GM19239 (cell line): ENCODE measurements around the gene SUPT20H.

Experiments
- DNase-seq: peaks from one replicate; pipeline ENCODE4 v3.0.0; 2011; ENCODE audit warnings: low spot score; ENCODE audit not compliant: insufficient read length
- FAIRE-seq: peaks from 2 replicates; lab custom pipeline; 2011; peaks lifted over from hg19 to GRCh38; lab: Jason Lieb, UNC

Gene SUPT20H

GRCh38 chr13:37011002-37011401 lies 48.5 kb downstream of the SUPT20H start:
- no peak for FAIRE-seq
- no peak for DNase-seq

GRCh38 chr13:37010424-37010823 lies 49.1 kb downstream of the SUPT20H start:
- DNase-seq (no peak), FAIRE-seq (no peak)

- FAIRE-seq, result peak; percentile 79
Observed at GRCh38 chr13:37009692-37010091, 49.8 kb downstream of the SUPT20H start.

GRCh38 chr13:37001921-37002250 lies 57.6 kb downstream of the SUPT20H start:
- DNase-seq (no peak), FAIRE-seq (no peak)

More at GRCh38 chr13:37009692-37010091, 49.8 kb downstream of the SUPT20H start:
- DNase-seq, result no peak

- peak; percentile 78 for FAIRE-seq
- DNase-seq, result peak; percentile 59
Observed at GRCh38 chr13:36999054-36999714, 60.3 kb downstream of the SUPT20H start, which contains the start of gene ALG5. TSS of gene ALG5 (minus strand) at chr13:36999340. CDS start at chr13:36999300, 40 bp downstream.

GRCh38 chr13:36998624-36999041 lies 60.9 kb downstream of the SUPT20H start:
- no peak for DNase-seq
- FAIRE-seq, result no peak

- FAIRE-seq (no peak), DNase-seq (no peak)
Observed at GRCh38 chr13:36997716-36998427, 61.6 kb downstream of the SUPT20H start.

GRCh38 chr13:36992362-36992761 lies 67.1 kb downstream of the SUPT20H start:
- DNase-seq, result no peak
- FAIRE-seq, result no peak

GRCh38 chr13:36986462-36987240 lies 72.8 kb downstream of the SUPT20H start:
- FAIRE-seq, result no peak
- no peak for DNase-seq

GRCh38 chr13:36981156-36981743 lies 78.2 kb downstream of the SUPT20H start:
- FAIRE-seq (peak; percentile 83), DNase-seq (no peak)

- no peak for FAIRE-seq
- no peak for DNase-seq
Observed at GRCh38 chr13:36979361-36980050, 80.0 kb downstream of the SUPT20H start.

- DNase-seq (no peak), FAIRE-seq (no peak)
Observed at GRCh38 chr13:36975172-36975571, 84.3 kb downstream of the SUPT20H start.

- DNase-seq (peak; percentile 6), FAIRE-seq (peak; percentile 76)
Observed at GRCh38 chr13:36973621-36974295, 85.7 kb downstream of the SUPT20H start.

GRCh38 chr13:36973009-36973408 lies 86.5 kb downstream of the SUPT20H start:
- DNase-seq (no peak), FAIRE-seq (no peak)

- FAIRE-seq, result no peak
- no peak for DNase-seq
Observed at GRCh38 chr13:36966404-36966803, 93.1 kb downstream of the SUPT20H start.

- DNase-seq (no peak), FAIRE-seq (no peak)
Observed at GRCh38 chr13:36965767-36966166, 93.7 kb downstream of the SUPT20H start.

GRCh38 chr13:36959456-36960116 lies 99.9 kb downstream of the SUPT20H start:
- FAIRE-seq (no peak), DNase-seq (no peak)
